Fibroblast of lung (primary cell): ENCODE data around the gene NUP62CL. TPM values are rescaled to one million over a fixed set of nuclear protein-coding genes. Genes with fewer than 3 reads are reported as not detected.
"Not testable (repeated sequence)": the region's sequence is repeated elsewhere in the genome, so short reads cannot be mapped to it uniquely, and the experiment has no call there.

Source experiments
- DNase-seq, 2 donors: peaks; one replicate each; pipeline versions ENCODE4 v3.0.0 to v3.0.0-alpha.2; 2010; ENCODE audit warnings: low read depth in 2 of 2
- H2AFZ ChIP-seq: 2 replicates; pipeline ENCODE4 v1.5.1; 2012; ENCODE audit warnings: low read length, control low read depth, inconsistent platforms
- H3K27ac ChIP-seq: 2 replicates; pipeline ENCODE4 v1.5.1; 2011; ENCODE audit warnings: low read length, control low read depth; ENCODE audit not compliant: insufficient read depth
- H3K27me3 ChIP-seq: 2 replicates; pipeline ENCODE4 v1.5.1; 2011; ENCODE audit warnings: mild to moderate bottlenecking, low read length; ENCODE audit not compliant: control insufficient read depth, insufficient read depth
- H3K36me3 ChIP-seq: 2 replicates; pipeline ENCODE4 v1.5.1; 2011; ENCODE audit warnings: low read length; ENCODE audit not compliant: control insufficient read depth, insufficient read depth
- H3K4me1 ChIP-seq: 2 replicates; pipeline ENCODE4 v1.5.1; 2011; ENCODE audit warnings: low read length; ENCODE audit not compliant: control insufficient read depth, insufficient read depth; ENCODE audit errors: extremely low read depth
- H3K4me2 ChIP-seq: 2 replicates; pipeline ENCODE4 v1.5.1; 2011; ENCODE audit warnings: low read length, control low read depth; ENCODE audit not compliant: insufficient read depth; ENCODE audit errors: extremely low read depth
- H3K4me3 ChIP-seq, 4 experiments: fragments of 200-600 bp in 1 of 4; sonication (generic) in 1 of 4; replicated peaks in 1 of 4; 2 replicates each; pipeline ENCODE4 v1.5.1; 2011 to 2016; ENCODE audit warnings: low read length in 4 of 4, low read depth in 3 of 4, mild to moderate bottlenecking in 3 of 4, control low read depth in 2 of 4, inconsistent platforms in 1 of 4, mixed read lengths in 1 of 4; ENCODE audit not compliant: insufficient read depth in 1 of 4; ENCODE audit errors: control extremely low read depth in 1 of 4
- H3K79me2 ChIP-seq: 2 replicates; pipeline ENCODE4 v1.5.1; 2012; ENCODE audit warnings: mild to moderate bottlenecking, low read length, inconsistent platforms; ENCODE audit not compliant: control insufficient read depth, insufficient read depth
- H3K9ac ChIP-seq: 2 replicates; pipeline ENCODE4 v1.5.1; 2011; ENCODE audit warnings: mild to moderate bottlenecking, low read length, control low read depth; ENCODE audit not compliant: insufficient read depth
- H3K9me3 ChIP-seq: 2 replicates; pipeline ENCODE4 v1.5.1; 2012; ENCODE audit warnings: low read depth, low read length; ENCODE audit not compliant: control insufficient read depth, insufficient read depth
- H4K20me1 ChIP-seq: 2 replicates; pipeline ENCODE4 v1.5.1; 2011; ENCODE audit warnings: low read length; ENCODE audit not compliant: control insufficient read depth, insufficient read depth; ENCODE audit errors: extremely low read depth
- CTCF ChIP-seq, 2 donors: IDR thresholded peaks in 1 of 2; conservative IDR thresholded peaks in 1 of 2; 1 replicate in 1 of 2; 2 replicates in 1 of 2; pipeline ENCODE4 v1.5.1; 2011 to 2012; ENCODE audit warnings: low read length in 2 of 2, control low read depth in 1 of 2, inconsistent platforms in 1 of 2, low read depth in 1 of 2, mild to moderate bottlenecking in 1 of 2
- EZH2 ChIP-seq: IDR thresholded peaks from 2 replicates; pipeline ENCODE4 v1.5.1; 2012; ENCODE audit warnings: low read length, control low read depth, mild to moderate bottlenecking; ENCODE audit errors: missing control alignments
- polyA plus RNA-seq, 2 donors: library from polyadenylated mRNA; depleted of rRNA in 1 of 2; stranded (reverse) in 1 of 2; unstranded in 1 of 2; fragments of >200 nt; gene quantifications; 2 replicates each; pipeline ENCODE4 v1.2.1, GENCODE V29; 2011 to 2012; ENCODE audit warnings: missing spikeins in 1 of 2
- total RNA-seq: library from RNA; depleted of rRNA; stranded (reverse); fragments of >200 nt; gene quantifications from 2 replicates; pipeline ENCODE4 v1.2.1, GENCODE V29; 2014

NUP62CL gene
- total and polyA plus RNA-seq, 2 donors (not counting 1 experiment from before 2014, with no cell fraction given) = under 0.01 TPM; not detected in 1

GRCh38 chrX:107199491-107199890, 6.7 kb downstream of the NUP62CL start:
- no peak for TF ChIP-seq EZH2
- no peak for TF ChIP-seq CTCF (conservative IDR thresholded peaks at IDR 0.05 in 1 of 2, IDR thresholded peaks at IDR 0.05 in 1 of 2; ENCODE audit: low read depth in 1 of 2, low read length in 2 of 2)

GRCh38 chrX:107198074-107198473, 8.2 kb downstream of the NUP62CL start:
- H3K4me2 ChIP-seq, H3K36me3 ChIP-seq, H3K4me1 ChIP-seq, DNase-seq, H2AFZ ChIP-seq, H3K9me3 ChIP-seq, H3K9ac ChIP-seq, H4K20me1 ChIP-seq, H3K4me3 ChIP-seq, H3K79me2 ChIP-seq, H3K27ac ChIP-seq, H3K27me3 ChIP-seq: not testable (repeated sequence)

More at GRCh38 chrX:107199491-107199890, 6.7 kb downstream of the NUP62CL start:
- Histone ChIP-seq H2AFZ (no peak overlapping the region), H3K79me2 (no peaks in the 10 kb centered on the region), H4K20me1 (no peaks in the 10 kb centered on the region), H3K9me3 (no peaks in the 10 kb centered on the region), H3K4me2 (no peak overlapping the region), H3K4me1 (no peaks in the 10 kb centered on the region), H3K27me3 (no peaks in the 10 kb centered on the region), H3K27ac (no peak overlapping the region), H3K36me3 (no peaks in the 10 kb centered on the region), H3K4me3 (no peak overlapping the region), H3K9ac (no peak overlapping the region)
- DNase-seq = no peak

GRCh38 chrX:107197319-107197718, 8.9 kb downstream of the NUP62CL start:
- H3K36me3 ChIP-seq = no peaks in the 10 kb centered on the region
- H2AFZ ChIP-seq = no peak overlapping the region
- no peak overlapping the region for H3K4me3 ChIP-seq
- H3K27me3 ChIP-seq = no peaks in the 10 kb centered on the region
- H3K4me2 ChIP-seq = no peak overlapping the region
- no peaks in the 10 kb centered on the region for H3K79me2 ChIP-seq
- no peaks in the 10 kb centered on the region for H4K20me1 ChIP-seq
- no peak for DNase-seq
- no peak for TF ChIP-seq EZH2
- no peak for TF ChIP-seq CTCF (conservative IDR thresholded peaks at IDR 0.05 in 1 of 2, IDR thresholded peaks at IDR 0.05 in 1 of 2; ENCODE audit: low read depth in 1 of 2, low read length in 2 of 2)
- H3K9ac ChIP-seq = no peak overlapping the region
- H3K27ac ChIP-seq = no peak overlapping the region
- H3K4me1 ChIP-seq = no peaks in the 10 kb centered on the region
- H3K9me3 ChIP-seq = no peaks in the 10 kb centered on the region
